Suprapubic skin (tissue), 3 donors: ENCODE measurements around the gene BANP.

ENCODE experiments used
- EP300 ChIP-seq: sonication (generic); formaldehyde crosslinking; IDR thresholded peaks from one replicate; pipeline ENCODE4 v1.6.1; 2017; ENCODE audit warnings: antibody characterized with exemption
- POLR2A ChIP-seq, 2 donors: fragments of 450-650 bp; IDR thresholded peaks; one replicate each; pipeline ENCODE4 v1.6.1; 2017; ENCODE audit warnings: antibody characterized with exemption in 2 of 2, mild to moderate bottlenecking in 2 of 2, moderate library complexity in 2 of 2
- TF ChIP-seq, protein P1 (sequence below), 2 donors: fragments of 200-600 bp in 1 of 2; fragments of 450-650 bp in 1 of 2; sonication (generic) in 1 of 2; IDR thresholded peaks; one replicate each; pipeline ENCODE4 v1.5.1; 2016 to 2019; ENCODE audit warnings: antibody characterized with exemption in 2 of 2, mild to moderate bottlenecking in 1 of 2, moderate library complexity in 1 of 2

DNA sequence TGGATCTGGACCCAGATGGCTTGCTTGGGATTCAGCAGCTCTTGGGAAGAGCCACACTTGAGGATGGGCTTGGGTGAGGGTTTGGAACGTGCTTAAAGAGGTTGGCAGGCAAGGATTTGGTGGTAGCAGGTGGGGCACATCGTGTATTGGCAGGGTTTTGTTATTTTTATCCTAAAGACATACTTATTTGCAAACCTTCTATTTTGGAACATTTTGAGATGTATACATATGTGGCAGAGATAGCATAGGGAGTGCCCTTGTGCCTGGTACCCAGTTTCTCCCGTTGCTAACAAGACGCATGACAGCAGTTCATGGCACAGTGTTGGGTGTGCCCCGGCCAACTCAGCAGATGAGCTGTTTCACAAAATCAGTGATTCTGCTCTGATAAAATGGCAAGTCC lies 9.1 kb downstream of the BANP start:
- TF ChIP-seq, protein P1, sequence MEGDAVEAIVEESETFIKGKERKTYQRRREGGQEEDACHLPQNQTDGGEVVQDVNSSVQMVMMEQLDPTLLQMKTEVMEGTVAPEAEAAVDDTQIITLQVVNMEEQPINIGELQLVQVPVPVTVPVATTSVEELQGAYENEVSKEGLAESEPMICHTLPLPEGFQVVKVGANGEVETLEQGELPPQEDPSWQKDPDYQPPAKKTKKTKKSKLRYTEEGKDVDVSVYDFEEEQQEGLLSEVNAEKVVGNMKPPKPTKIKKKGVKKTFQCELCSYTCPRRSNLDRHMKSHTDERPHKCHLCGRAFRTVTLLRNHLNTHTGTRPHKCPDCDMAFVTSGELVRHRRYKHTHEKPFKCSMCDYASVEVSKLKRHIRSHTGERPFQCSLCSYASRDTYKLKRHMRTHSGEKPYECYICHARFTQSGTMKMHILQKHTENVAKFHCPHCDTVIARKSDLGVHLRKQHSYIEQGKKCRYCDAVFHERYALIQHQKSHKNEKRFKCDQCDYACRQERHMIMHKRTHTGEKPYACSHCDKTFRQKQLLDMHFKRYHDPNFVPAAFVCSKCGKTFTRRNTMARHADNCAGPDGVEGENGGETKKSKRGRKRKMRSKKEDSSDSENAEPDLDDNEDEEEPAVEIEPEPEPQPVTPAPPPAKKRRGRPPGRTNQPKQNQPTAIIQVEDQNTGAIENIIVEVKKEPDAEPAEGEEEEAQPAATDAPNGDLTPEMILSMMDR (IDR thresholded peaks at IDR 0.05): no peak
- TF ChIP-seq POLR2A (IDR thresholded peaks at IDR 0.05) (no peak), EP300 (no peak)
